GM18499 (cell line): ENCODE results near the gene GCKR.
"Not testable (repeated sequence)": the region's sequence is repeated elsewhere in the genome, so short reads cannot be mapped to it uniquely, and the experiment has no call there.

ENCODE experiments used
- ATAC-seq: cut with Tn5 transposase; IDR thresholded peaks from one replicate; pipeline ENCODE4 v1.9.1; 2021; ENCODE audit warnings: moderate number of reproducible peaks; ENCODE audit not compliant: insufficient read depth, unreplicated experiment

Gene GCKR

DNA sequence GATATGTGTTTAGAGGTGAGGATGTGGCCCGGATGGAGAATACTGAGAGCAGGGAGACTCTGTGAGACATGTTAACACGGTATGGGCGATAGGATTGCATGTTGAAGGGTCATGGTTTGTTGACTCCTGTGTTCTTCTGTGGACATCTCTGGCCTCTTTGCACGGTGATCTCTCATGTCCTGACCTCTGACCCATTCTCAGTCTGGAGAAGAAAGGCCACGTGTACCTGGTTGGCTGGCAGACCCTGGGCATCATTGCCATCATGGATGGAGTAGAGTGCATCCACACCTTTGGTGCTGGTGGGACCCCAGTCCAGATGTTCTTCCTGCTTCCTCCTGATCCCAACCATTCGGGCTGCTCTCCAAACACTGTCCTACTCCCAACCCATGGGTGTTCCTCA lies 9.9 kb downstream of the GCKR start:
- ATAC-seq: no peak

DNA sequence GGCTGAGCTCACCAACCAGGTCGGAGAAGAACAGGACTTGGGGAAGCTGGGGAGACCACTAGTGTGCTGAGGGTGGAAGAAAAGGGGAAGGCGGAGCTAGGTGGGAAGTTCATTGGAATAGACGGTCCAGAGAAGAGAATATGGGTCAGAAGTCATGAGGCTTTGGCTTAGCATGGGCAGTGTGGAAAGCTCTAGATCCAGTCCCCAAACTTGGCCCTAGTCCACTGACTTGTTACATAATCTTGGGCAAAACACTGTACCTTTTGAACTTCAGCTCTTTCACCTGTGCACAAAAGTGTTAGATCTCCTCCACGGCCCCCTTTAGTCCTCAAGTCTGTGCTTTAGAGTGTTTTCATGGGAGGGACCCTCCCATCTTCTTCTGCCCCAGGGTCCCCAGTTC lies 10.7 kb downstream of the GCKR start:
- no peak for ATAC-seq

DNA sequence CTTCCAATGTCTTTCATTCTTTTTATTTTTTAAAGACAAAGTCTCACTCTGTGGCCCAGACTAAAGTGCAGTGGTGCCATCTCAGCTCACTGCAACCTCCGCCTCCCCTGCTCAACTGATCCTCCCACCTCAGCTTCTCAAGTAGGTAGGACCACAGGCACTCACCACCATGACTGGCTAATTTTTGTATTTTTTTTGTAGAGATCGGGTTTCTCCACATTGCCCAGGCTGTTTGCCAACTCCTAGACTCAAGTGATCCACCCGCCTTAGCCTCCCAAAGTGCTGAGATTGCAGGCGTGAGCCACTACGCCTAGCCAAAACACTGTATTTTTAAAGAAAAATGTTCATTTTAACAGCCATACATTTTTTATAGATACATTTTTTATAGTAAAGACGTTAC lies 12.7 kb downstream of the GCKR start:
- ATAC-seq: no peak

DNA sequence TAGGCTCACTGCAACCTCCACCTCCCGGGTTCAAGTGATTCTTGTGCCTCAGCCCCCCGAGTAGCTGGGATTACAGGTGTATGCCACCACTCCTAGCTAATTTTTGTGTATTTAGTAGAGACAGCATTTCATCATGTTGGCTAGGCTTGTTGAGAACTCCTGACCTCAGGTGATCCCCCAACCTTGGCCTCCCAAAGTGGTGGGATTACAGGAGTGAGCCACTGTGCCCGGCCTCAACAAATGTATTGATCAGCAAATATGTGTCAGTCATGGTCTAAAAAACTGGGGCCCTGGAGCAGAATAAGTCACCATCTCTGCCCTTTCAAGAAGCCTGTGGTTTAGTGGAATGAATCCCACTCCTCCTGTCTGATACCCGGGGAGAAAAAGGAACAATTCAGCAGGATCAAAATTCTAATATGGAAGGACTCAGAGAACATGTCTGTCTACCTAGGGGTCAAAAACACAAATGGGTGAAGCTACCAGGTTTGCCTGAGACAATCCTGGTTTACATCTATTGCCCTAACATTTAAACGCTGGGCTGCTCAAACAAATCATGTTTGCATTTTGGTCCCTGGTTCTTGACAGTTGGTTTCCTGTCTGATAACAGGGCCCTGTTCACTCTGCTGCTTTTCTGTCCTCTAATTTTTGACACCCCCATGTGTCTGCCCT lies 21.6 kb downstream of the GCKR start:
- ATAC-seq: no peak

DNA sequence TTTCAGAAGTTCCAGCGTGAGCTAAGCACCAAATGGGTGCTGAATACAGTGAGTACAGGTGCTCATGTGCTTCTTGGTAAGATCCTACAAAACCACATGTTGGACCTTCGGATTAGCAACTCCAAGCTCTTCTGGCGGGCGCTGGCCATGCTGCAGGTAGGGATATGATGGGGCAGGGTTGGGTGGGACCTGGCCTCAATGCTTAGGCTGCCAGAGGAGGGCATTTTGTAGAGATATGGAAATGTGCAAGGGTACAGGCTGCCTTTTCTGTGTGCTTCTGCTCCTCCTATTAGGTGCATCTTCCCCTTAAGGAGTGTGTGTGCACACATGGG lies 22.1 kb downstream of the GCKR start:
- ATAC-seq: no peak

DNA sequence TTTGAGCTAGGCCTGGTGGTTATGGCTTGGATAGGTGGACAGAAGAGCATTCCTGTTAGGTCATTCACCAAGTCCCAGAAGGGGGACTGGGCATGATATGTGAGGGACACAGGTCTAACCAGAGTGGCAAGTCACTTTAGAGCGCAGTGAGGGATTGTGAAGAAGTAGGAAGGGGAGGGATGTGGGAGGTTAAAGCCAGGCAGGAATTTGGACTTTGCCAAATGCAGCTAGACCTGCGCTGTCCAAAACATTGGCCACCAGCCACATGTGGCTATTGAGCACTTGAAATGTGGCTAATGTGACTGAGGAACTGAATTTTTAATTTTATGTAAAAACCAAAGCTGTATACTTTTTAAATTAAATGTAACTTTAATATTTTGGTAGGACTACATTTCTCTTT lies 23.7 kb downstream of the GCKR start:
- ATAC-seq: no peak

DNA sequence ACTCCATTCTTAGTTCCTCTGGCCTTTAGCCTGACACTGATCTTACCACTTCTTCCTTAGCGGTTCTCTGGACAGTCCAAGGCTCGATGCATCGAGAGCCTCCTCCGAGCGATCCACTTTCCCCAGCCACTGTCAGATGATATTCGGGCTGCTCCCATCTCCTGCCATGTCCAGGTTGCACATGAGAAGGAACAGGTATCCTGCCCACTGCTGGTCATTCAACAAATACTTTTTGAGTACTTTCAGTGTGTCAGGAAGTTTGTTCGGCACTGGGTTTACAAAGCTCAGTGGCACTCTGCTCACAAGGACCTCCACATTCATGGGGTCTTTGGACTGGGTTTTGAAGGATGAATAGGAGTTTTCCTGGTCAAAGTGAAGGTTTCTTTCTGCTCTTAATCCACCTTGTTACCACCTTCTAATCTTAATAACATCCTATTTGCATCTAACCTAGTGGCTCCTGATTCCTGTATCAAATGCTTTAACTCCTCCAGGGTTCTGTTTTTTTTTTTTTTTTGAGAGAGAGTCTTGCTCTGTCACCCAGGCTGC lies 25.8 kb downstream of the GCKR start:
- no peak for ATAC-seq

DNA sequence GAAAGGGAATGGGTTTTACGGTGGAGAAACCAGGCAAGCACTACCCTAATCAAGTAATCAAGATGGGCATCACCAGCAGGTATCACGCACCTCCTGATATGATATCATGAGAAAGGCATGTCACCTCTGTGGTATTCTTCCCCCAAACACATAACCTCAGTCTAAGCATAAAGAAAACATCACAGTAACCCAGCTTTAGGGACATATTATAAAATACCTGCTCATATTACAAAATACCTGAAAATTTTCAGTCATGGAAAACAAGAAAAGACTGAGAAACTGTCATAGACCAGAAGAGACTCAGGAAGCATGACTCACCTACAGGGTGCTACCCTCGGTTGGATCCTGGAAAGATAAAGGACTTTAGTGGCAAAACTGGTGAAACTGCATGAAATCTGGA lies 30.5 kb downstream of the GCKR start:
- no peak for ATAC-seq

DNA sequence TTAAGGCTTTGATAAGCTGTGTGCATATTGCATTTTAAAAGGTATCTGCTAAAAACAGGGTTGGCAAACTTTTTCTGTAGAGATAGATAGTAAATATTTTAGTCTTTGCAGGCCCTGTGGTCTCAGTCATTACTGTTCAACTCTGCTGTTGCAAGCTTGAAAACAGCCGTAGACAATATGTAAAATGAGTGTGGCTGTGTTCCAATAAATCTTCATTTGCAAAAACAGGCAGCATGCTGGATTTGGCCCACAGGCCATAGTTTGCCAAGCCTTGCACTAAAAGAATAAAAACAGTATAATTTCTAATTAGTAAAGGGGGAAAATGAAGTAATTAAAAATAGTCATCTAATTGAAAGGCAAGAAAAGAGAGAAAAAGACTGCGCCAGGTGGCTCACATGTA lies 35.3 kb downstream of the GCKR start:
- no peak for ATAC-seq

DNA sequence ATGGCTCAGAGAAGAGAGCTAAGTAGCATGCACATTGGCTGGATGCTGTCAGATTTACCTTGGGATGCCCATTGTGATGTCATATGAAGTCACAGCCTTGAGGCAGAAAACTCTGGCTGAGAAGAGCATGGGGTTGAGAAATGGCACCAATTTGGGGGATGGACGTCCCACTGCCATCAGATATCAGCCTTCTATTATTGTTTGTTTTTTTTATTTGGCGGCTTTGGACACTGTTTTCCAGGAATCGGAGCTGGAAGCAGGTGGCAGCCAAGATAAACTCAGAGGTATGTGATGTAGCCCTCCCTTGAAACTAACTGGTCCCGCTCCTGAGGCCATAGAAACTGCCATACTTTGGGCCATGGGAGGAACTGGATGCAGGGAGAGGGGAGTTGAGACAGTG lies 40.6 kb downstream of the GCKR start:
- ATAC-seq: no peak

DNA sequence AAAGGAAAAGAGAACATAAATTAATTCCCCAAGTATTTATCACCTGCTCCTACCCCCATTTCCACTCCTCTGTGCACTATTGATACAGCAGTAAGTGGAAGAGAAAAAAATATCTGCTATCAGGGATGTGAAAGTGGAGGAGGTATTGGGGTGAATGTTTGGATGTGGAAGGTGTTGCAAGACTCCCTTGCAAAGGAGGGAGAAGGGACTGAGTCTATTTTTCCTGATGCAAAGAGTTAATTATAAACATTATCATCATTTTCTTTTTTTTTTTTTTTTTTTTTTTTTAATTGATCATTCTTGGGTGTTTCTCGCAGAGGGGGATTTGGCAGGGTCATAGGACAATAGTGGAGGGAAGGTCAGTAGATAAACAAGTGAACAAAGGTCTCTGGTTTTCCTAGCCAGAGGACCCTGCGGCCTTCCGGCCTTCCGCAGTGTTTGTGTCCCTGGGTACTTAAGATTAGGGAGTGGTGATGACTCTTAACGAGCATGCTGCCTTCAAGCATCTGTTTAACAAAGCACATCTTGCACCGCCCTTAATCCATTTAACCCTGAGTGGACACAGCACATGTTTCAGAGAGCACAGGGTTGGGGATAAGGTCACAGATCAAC lies 42.3 kb downstream of the GCKR start:
- not testable (repeated sequence) for ATAC-seq

DNA sequence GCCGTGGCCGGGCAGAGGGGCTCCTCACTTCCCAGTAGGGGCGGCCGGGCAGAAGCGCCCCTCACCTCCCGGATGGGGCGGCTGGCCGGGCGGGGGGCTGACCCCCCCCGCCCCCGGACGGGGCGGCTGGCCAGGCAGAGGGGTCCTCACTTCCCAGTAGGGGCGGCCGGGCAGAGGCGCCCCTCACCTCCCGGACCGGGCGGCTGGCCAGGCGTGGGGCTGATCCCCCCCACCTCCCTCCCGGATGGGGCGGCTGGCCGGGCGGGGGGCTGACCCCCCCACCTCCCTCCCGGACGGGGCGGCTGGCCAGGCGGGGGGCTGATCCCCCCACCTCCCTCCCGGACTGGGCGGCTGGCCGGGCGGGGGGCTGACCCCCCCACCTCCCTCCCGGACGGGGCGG lies 43.0 kb downstream of the GCKR start:
- ATAC-seq: not testable (repeated sequence)

DNA sequence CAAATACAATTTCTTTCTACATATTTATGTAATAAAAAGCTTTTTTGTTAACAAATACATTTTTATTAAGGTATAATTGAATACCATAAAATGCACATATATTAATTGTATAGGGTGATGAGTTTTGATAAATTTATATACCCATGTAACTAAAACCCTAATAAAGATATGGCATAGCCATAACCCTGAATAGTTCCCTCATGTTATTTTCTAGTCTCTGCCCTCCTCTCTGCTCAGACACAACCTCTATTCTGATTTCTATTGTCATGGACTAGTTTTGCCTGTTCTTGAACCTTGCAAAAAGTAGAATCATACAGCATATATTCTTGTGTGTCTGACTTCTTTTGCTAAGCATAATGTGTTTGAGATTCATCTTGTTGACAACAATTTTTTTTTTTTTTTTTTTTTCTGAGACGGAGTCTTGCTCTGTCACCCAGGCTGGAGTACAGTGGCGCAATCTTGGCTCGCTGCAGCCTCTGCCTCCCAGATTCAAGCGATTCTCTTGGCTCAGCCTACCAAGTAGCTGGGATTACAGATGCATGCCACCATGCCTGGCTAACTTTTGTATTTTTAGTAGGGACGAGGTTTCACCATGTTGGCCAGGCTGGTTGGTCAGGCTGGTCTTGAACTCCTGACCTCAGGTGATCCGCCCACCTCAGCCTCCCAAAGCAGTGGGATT lies 47.6 kb downstream of the GCKR start:
- ATAC-seq: no peak

DNA sequence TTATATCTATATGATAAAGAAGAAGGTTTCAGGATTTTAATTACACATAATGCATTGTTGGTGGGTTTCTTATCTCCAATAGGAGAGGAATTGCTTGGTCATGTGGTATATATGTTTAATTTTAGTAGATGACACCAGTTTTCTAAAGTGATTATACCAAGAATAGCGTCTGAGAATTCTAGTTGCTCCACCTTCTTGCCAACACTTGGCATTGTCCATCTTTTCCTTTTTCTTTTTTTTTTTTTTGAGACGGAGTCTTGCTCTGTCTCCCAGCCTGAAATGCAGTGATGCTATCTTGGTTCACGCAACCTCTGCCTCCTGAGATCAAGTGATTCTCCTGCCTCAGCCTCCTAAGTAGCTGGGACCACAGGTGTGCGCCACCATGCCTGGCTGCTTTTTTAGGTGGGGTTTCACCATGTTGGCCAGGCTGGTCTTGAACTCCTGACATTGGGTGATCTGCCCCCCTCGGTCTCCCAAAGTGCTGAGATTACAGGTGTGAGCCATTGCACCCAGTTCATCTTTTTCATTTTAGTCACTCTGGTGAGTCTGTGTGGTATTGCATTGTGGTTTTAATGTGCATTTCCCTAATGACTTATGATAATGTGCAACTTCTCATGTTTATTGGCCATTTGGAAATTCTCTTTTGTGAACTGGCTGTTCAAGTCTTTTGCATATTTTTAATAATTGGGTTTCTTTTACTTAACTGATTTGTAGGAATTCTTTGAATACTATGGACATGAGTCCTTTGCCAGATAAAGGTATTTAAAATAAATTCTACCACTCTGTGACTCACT lies 48.9 kb downstream of the GCKR start:
- no peak for ATAC-seq

DNA sequence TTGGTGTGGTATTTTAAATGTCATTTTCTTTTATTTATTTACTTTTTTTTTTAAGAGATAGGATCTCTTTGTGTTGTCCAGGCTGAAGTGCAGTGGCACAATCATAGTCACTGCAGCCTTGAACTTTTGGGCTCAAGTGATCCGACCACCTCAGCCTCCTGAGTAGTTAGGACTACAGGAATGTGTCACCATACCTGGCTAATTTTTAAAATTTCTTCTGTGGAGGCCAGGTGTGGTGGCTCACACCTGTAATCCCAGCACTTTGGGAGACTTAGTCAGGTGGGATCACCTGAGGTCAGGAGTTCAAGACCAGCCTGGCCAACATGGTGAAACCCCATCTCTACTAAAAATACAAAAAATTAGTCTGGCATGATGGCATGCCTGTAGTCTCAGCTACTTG lies 52.7 kb downstream of the GCKR start:
- ATAC-seq: no peak

DNA sequence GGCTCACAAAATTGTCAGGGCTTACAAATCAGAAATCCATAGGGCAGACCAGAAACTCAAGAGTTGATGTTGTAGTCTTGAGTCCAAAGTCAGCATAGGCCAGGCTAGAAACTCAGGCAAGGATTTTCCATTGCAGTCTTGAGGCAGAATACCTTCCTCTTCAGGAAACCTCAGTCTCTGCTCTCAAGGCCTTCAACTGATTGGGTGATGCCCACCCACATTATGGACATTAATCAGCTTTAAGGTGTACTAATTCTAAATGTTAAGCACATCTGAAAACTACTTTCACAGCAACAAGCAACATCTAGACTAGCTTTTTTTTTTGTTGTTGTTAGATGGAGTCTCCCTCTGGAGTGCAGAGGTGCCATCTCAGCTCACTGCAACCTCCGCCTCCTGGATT lies 54.9 kb downstream of the GCKR start:
- ATAC-seq: no peak

DNA sequence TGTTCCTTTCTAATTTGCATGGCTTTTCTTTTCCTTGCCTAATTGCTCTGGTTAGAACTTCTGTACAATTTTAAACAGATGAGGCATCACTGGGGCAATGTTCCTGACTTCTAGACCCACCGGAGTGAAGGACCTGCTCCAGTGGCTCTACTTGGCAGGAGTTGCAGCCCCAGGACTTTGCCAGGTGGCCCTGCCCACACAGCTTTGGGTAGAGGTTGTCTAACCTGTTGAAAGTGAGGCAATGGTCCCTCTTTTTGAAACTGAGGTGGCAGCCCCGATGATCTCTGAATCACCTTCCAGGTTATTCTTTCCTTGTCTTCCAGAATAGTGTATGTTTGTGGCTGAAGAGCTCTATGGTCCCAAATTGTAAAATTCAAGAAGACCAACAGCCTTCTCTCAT lies 56.3 kb downstream of the GCKR start:
- no peak for ATAC-seq

DNA sequence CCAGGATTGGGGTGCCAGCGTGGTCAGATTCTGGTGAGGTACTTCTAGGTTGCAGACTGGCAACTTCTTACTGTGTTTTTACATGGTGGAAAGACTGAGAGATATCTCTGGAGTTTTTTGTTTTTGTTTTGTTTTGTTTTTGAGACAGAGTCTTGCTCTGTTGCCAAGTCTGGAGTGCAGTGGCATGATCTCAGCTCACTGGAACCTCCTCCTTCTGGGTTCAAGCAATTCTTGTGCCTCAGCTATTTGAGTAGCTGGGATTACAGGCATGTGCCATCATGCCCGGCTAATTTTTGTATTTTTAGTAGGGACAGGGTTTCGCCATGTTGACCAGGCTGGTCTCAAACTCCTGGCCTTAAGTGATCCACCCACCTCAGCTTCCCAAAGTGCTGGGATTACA lies 57.8 kb downstream of the GCKR start:
- ATAC-seq: not testable (repeated sequence)

DNA sequence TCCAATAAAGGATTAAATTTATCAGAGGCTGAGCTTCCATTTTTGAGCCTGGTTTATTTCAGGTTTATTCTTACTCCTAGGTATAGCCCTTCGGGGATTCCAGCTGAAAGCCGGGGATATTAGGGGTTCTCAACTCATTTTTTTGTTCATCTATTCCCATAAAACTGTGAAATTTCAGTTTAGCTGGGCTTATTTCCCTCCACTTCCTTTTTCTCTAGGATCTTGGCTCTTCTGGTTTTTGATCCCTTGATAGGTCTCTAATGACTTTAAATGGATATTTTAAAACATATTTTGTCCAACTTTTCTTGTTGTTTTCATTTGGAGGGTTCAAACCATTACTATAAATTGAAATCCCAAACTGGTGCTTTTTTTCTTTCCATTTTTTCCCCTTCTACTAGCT lies 62.6 kb downstream of the GCKR start:
- no peak for ATAC-seq

DNA sequence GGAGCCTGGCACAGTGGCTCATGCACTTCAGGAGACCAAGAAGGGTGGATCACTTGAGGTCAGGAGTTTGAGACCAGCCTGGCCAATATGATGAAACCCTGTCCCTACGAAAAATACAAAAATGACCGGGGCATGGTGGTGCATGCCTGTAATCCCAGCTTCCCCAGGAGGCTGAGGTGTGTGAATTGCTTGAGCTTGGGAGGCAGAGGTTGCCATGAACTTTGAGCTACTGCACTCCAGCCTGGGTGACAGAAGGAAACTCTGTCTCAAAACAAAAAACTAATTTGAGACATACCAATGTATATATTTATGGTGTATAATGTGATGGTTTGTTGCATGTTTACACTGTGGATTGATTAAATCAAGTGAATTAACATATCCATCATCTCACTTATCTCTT lies 64.4 kb downstream of the GCKR start:
- ATAC-seq: no peak

DNA sequence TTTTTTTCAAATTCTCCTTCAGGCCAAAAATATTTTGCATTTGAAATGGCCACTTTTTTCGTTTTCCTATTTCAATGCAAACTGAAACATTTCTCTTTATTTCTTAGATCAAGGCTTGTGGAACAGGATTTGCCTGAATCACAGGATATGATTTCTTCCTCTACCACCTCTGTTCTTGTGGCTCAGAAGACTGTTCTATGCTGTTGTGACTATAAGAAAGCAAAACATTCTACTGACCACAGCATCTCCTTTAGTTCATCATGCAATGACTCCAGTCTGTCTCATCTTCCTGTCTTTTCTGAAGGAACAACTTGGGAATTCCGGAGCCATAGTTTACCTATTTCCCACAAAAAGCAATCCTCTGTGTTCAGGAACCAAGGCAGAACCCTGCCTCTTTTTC lies 70.0 kb downstream of the GCKR start:
- ATAC-seq: no peak
